Measurements from ENCODE around the gene MCM3.
A peak's percentile ranks its signal among the peaks of the same experiment; 100 is the strongest.

The MCM3 gene

GRCh38 chr6:52245425-52245824 is 39.1 kb downstream of the MCM3 start:
- no peak for DNase-seq

GRCh38 chr6:52244400-52244799 is 40.1 kb downstream of the MCM3 start, which contains the start of gene IL17F:
Gene IL17F, minus strand, starts transcription at chr6:52244500. Its CDS starts 71 bp downstream, at chr6:52244429.
- no peak for DNase-seq

DNA sequence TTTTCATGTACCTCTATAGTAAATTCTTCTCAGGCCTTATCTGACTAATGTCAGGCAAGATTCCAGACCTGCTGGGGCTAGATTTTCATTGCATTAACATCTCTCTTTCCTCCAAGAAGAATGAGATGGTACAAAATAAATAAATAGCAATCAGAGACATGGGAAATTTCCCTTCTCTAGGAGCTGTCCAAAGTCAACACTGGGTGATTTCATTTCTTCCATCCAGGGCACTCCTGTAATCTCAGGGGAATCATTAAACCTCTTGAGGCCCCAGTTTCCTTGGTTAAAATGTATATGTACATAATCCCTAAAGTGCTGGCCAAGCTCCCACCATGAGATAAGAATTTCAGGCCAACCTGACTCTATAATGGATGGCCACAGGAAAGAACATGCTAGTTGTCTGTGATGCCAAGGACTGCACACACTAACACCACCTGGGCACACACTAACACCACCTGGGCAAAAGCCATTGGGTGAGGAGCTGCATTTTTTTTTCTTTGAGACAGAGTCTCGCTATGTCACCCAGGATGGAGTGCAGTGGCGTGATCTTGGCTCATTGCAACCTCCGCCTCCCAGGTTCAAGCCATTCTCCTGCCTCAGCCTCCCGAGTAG is 41.2 kb downstream of the MCM3 start:
- no peak for DNase-seq

- no peak for DNase-seq
Measured at GRCh38 chr6:52241819-52242218, 42.7 kb downstream of the MCM3 start.

DNA sequence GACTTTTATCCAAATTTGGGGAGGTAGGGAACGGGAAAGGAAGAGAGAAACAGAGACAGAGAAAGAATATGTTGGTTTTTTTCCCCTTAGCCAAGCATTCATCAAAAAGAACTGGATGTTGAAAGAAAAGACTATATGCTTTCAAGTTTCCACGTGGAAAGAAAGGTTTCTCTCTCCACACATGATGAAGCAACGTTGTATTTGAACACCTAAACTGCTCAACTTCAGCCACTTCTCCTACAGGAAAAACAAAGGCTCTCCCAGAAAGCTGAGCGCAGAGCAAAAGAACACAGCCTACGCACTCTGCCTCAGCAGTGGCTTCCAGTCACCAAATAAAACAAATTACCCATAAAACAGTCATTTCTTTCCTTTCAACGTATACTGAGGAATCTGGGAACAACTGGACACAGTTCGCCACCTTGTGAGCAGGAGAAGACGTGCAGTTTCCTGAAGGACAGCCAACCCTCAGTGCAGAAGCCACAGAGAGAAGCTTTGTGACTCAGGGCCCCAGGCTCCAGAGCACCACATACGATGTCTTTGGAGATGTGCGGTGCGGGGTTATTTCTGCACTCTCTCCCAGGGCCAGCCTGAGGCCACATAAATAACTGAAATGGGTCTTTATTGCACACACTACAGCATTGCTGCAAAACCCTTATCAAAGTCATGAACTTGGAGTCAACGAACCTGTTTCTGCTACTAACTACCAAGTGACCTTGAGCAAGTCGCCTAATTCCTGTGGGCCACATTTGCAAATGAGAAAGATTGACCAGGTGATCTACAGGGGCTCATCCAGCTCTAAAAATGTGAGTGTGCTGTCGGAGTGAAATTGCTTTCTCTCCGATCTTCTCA is 50.3 kb downstream of the MCM3 start:
- peak; percentile 80 for DNase-seq

DNA sequence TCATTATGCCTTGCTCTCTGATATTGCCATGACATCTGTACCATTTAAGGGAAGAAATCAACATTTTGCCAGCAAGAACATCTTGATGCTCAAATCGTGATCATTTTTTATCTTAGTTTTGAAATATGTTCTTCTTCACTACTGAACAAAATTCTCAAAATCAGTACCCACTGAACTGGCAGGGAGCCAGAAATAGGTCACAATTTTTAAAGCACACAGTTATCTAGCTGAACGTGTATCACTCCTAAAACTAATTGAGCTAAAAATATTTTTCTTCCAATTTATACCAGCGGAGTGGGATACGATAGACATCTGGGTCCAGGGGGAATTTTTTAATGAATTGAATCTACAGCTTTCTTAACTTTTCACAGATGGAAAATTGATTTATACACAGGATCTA is 51.5 kb downstream of the MCM3 start:
- DNase-seq: no peak

DNA sequence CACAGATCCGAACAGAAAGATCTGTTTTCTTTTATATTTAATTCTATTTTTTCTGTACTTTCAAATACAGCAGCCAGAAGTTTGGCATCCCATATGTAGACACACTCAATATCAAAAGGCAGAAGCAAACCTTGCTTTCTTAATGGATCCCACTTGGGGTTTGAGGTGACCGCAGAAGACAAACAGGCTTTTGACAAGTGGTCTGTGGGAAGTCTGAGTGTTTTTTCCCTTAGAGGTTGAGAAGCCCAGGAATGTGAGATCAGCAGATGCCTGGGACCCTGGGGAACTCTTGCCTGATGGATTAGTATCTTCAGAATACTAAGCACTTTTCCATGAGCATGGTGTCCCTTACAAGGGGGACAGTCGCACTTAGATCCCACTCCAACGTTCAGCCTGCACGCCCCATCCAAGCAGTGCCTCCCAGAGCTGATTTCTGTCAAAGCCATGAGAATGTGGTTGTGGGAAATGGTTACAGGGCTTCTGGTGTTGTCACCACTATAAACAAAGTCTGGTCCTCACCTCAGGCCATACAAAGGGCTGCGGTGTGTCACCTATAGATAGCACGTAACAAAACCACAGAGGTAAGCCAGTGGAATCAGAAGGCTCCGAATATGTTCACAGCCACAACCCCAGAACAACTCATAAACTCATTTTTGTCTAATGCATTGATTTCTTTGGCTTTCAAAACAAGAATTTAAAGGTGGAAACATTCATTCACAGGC is 53.0 kb downstream of the MCM3 start:
- DNase-seq: no peak

GRCh38 chr6:52230685-52231084 is 53.9 kb downstream of the MCM3 start:
- no peak for DNase-seq

DNA sequence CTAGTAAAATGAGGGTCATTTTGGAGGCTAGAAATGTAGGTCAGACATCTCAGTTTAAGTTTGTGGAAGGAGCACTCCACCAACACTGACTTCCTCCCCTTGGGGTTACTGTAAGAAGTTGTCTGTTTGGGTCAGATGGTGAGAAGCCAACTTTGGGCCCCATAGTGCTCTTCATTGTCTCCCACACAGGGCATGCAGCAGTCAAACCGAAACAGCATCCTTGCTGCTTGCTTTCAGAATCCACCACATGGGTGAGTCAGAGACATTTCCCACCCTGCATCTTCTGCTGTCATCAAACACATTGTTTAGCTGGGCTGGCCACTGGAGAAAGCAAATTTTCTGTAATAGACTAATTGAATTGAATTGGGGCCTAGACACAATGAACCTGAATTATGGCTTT is 57.0 kb downstream of the MCM3 start:
- DNase-seq: peak; percentile 4

DNA sequence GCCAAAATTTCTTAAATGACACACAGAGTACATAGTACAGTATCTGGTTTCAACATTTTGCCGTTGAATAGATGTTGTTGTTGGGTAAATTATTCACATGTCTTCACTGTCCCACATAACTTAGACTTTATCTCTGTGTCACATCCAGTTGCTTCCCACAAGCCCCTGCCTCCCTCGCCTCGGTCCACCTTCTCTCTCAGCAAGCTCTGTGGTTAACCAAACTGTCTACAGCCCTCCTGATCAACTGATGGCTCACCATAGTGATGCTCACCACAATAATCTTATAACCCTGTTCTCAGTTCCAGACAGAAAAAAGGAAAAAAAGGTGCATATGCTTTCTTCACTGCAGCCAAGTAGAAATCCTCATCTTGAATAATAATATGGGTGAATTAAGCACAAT is 63.2 kb downstream of the MCM3 start:
- DNase-seq: no peak

- DNase-seq: no peak
Measured at GRCh38 chr6:52217761-52218160, 66.8 kb downstream of the MCM3 start.

GRCh38 chr6:52216932-52217575 is 67.5 kb downstream of the MCM3 start:
- DNase-seq: no peak

- no peak for DNase-seq
Measured at GRCh38 chr6:52215787-52216186, 68.8 kb downstream of the MCM3 start.
